Measurements from ENCODE around the gene DPM2.

Gene DPM2

GRCh38 chr9:127887792-127888191 lies 49.9 kb downstream of the DPM2 start:
- Histone ChIP-seq H3K4me1 (ENCODE audit: control insufficient read depth, insufficient read depth, low read length) (no peaks in the 10 kb centered on the region), H3K36me3 (ENCODE audit: control insufficient read depth, insufficient read depth, low read length) (peaks cover 35% of the 10 kb centered on the region), H3K4me3 (ENCODE audit: low read length) (no peak overlapping the region), H3K9ac (ENCODE audit: low read length) (no peak overlapping the region), H3K27me3 (ENCODE audit: control insufficient read depth, insufficient read depth, low read length) (no peaks in the 10 kb centered on the region), H3K27ac (ENCODE audit: low read depth, low read length) (no peak overlapping the region)

- no peak overlapping the region for H3K4me3 ChIP-seq (ENCODE audit: low read length)
- peaks cover 33% of the 10 kb centered on the region for H3K36me3 ChIP-seq (ENCODE audit: control insufficient read depth, insufficient read depth, low read length)
- no peak overlapping the region for H3K27ac ChIP-seq (ENCODE audit: low read depth, low read length)
- no peak overlapping the region for H3K9ac ChIP-seq (ENCODE audit: low read length)
- no peaks in the 10 kb centered on the region for H3K4me1 ChIP-seq (ENCODE audit: control insufficient read depth, insufficient read depth, low read length)
- H3K27me3 ChIP-seq (ENCODE audit: control insufficient read depth, insufficient read depth, low read length): no peaks in the 10 kb centered on the region
Measured at GRCh38 chr9:127886401-127886972, 51.2 kb downstream of the DPM2 start.

GRCh38 chr9:127885508-127886281 lies 52.0 kb downstream of the DPM2 start:
- H3K4me1 ChIP-seq (ENCODE audit: control insufficient read depth, insufficient read depth, low read length): no peaks in the 10 kb centered on the region
- no peak overlapping the region for H3K4me3 ChIP-seq (ENCODE audit: low read length)
- no peaks in the 10 kb centered on the region for H3K27me3 ChIP-seq (ENCODE audit: control insufficient read depth, insufficient read depth, low read length)
- H3K27ac ChIP-seq (ENCODE audit: low read depth, low read length): no peak overlapping the region
- H3K36me3 ChIP-seq (ENCODE audit: control insufficient read depth, insufficient read depth, low read length): peaks cover 29% of the 10 kb centered on the region
- no peak overlapping the region for H3K9ac ChIP-seq (ENCODE audit: low read length)
